H1 (cell line): ENCODE results near the gene PSMD3. TPM values are rescaled to one million over a fixed set of nuclear protein-coding genes. Genes with fewer than 3 reads are reported as not detected.

Experiments
- ATF3 ChIP-seq: IDR thresholded peaks from 2 replicates; pipeline ENCODE4 v1.6.1; 2011; ENCODE audit warnings: low read depth, mild to moderate bottlenecking, low read length; ENCODE audit not compliant: insufficient read depth
- BRCA1 ChIP-seq: IDR thresholded peaks from 2 replicates; pipeline ENCODE4 v1.6.1; 2012; ENCODE audit warnings: low read depth, low read length, improper control_type of control experiment
- CBX8 ChIP-seq: fragments of 300-800, 300-1000 bp; sonication (generic); IDR thresholded peaks from 2 replicates; pipeline ENCODE4 v1.7.1; 2016; ENCODE audit warnings: low read depth, low read length, borderline replicate concordance
- CREB1 ChIP-seq: IDR thresholded peaks from 2 replicates; pipeline ENCODE4 v1.6.1; 2012; ENCODE audit warnings: inconsistent platforms
- GABPA ChIP-seq: IDR thresholded peaks from 2 replicates; pipeline ENCODE4 v1.6.1; 2011; ENCODE audit warnings: mild to moderate bottlenecking, low read length, moderate library complexity, borderline replicate concordance; ENCODE audit not compliant: insufficient read depth
- TBP ChIP-seq: IDR thresholded peaks from 2 replicates; pipeline ENCODE4 v1.6.1; 2011; ENCODE audit warnings: low read depth, low read length, improper control_type of control experiment
- polyA plus RNA-seq, 7 experiments: library from polyadenylated mRNA; depleted of rRNA in 3 of 7; stranded (reverse) in 5 of 7; unstranded in 2 of 7; fragments of >200 nt in 5 of 7; fragments of 200-250 nt in 2 of 7; gene quantifications; 1 replicate in 5 of 7; 2 replicates in 1 of 7; 4 replicates in 1 of 7; pipeline versions ENCODE4 v1.2.1 to v1.2.3, GENCODE V29; 2011 to 2013; ENCODE audit warnings: missing spikeins in 2 of 7, mixed read lengths in 2 of 7
- total RNA-seq: library from RNA; stranded (reverse); fragmentation: NEBNext Ultra II Directional; extraction: Animal tissue kit (Norgen Biotek cat#: 25700); gene quantifications from 2 replicates; pipeline ENCODE4 v1.2.1, GENCODE V29; 2021
- TF ChIP-seq, protein P1 (sequence below): fragments of 300-600 bp; sonication (generic); IDR thresholded peaks from 2 replicates; pipeline ENCODE4 v1.7.1; 2012; ENCODE audit warnings: low read length, moderate library complexity, mild to moderate bottlenecking, inconsistent platforms; ENCODE audit not compliant: insufficient replicate concordance
- TF ChIP-seq, protein P2 (sequence below), 3 experiments: IDR thresholded peaks; 1 replicate in 2 of 3; 2 replicates in 1 of 3; pipeline versions ENCODE4 v1.5.1 to v1.6.1; 2011; ENCODE audit warnings: low read length in 3 of 3, mild to moderate bottlenecking in 3 of 3, inconsistent platforms in 2 of 3, low read depth in 1 of 3, moderate library complexity in 1 of 3; ENCODE audit not compliant: insufficient read depth in 1 of 3; ENCODE audit errors: control extremely low read depth in 1 of 3

PSMD3 gene
- total and polyA plus RNA-seq, 2 of the 8 experiments (the other 6 are each of a cell fraction or from before 2014, with no cell fraction given), result 151 to 198 TPM

DNA sequence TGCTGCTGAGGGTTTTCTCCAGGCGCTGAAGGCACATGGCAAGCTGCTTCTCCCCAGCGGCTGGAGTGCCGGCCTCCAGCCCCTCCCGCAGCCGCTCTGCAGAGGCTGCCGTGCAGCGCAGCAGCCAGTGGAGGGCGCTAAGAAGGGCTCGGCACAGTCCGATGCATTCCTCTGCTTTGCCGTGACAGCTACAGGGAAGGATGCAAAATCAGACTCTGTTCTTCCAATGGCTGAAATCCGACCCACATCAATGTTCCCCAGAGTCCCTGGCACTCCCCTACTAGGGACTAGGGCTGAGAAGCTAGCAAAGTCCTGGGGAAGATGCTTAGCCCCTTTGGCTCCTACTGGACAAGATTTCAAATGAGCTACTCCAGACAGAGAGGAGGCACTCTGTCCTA is 54.6 kb downstream of the PSMD3 start (continued):
- TF ChIP-seq ATF3 (no peak), GABPA (peak; percentile 67; the same call in 1 of the 2 replicates), CBX8 (no peak), CREB1 (peak; percentile 68), TBP (no peak; the same call in 1 of the 2 replicates), BRCA1 (no peak)
- TF ChIP-seq, protein P1, sequence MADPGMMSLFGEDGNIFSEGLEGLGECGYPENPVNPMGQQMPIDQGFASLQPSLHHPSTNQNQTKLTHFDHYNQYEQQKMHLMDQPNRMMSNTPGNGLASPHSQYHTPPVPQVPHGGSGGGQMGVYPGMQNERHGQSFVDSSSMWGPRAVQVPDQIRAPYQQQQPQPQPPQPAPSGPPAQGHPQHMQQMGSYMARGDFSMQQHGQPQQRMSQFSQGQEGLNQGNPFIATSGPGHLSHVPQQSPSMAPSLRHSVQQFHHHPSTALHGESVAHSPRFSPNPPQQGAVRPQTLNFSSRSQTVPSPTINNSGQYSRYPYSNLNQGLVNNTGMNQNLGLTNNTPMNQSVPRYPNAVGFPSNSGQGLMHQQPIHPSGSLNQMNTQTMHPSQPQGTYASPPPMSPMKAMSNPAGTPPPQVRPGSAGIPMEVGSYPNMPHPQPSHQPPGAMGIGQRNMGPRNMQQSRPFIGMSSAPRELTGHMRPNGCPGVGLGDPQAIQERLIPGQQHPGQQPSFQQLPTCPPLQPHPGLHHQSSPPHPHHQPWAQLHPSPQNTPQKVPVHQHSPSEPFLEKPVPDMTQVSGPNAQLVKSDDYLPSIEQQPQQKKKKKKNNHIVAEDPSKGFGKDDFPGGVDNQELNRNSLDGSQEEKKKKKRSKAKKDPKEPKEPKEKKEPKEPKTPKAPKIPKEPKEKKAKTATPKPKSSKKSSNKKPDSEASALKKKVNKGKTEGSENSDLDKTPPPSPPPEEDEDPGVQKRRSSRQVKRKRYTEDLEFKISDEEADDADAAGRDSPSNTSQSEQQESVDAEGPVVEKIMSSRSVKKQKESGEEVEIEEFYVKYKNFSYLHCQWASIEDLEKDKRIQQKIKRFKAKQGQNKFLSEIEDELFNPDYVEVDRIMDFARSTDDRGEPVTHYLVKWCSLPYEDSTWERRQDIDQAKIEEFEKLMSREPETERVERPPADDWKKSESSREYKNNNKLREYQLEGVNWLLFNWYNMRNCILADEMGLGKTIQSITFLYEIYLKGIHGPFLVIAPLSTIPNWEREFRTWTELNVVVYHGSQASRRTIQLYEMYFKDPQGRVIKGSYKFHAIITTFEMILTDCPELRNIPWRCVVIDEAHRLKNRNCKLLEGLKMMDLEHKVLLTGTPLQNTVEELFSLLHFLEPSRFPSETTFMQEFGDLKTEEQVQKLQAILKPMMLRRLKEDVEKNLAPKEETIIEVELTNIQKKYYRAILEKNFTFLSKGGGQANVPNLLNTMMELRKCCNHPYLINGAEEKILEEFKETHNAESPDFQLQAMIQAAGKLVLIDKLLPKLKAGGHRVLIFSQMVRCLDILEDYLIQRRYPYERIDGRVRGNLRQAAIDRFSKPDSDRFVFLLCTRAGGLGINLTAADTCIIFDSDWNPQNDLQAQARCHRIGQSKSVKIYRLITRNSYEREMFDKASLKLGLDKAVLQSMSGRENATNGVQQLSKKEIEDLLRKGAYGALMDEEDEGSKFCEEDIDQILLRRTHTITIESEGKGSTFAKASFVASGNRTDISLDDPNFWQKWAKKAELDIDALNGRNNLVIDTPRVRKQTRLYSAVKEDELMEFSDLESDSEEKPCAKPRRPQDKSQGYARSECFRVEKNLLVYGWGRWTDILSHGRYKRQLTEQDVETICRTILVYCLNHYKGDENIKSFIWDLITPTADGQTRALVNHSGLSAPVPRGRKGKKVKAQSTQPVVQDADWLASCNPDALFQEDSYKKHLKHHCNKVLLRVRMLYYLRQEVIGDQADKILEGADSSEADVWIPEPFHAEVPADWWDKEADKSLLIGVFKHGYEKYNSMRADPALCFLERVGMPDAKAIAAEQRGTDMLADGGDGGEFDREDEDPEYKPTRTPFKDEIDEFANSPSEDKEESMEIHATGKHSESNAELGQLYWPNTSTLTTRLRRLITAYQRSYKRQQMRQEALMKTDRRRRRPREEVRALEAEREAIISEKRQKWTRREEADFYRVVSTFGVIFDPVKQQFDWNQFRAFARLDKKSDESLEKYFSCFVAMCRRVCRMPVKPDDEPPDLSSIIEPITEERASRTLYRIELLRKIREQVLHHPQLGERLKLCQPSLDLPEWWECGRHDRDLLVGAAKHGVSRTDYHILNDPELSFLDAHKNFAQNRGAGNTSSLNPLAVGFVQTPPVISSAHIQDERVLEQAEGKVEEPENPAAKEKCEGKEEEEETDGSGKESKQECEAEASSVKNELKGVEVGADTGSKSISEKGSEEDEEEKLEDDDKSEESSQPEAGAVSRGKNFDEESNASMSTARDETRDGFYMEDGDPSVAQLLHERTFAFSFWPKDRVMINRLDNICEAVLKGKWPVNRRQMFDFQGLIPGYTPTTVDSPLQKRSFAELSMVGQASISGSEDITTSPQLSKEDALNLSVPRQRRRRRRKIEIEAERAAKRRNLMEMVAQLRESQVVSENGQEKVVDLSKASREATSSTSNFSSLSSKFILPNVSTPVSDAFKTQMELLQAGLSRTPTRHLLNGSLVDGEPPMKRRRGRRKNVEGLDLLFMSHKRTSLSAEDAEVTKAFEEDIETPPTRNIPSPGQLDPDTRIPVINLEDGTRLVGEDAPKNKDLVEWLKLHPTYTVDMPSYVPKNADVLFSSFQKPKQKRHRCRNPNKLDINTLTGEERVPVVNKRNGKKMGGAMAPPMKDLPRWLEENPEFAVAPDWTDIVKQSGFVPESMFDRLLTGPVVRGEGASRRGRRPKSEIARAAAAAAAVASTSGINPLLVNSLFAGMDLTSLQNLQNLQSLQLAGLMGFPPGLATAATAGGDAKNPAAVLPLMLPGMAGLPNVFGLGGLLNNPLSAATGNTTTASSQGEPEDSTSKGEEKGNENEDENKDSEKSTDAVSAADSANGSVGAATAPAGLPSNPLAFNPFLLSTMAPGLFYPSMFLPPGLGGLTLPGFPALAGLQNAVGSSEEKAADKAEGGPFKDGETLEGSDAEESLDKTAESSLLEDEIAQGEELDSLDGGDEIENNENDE, result no peak
- TF ChIP-seq, protein P2, sequence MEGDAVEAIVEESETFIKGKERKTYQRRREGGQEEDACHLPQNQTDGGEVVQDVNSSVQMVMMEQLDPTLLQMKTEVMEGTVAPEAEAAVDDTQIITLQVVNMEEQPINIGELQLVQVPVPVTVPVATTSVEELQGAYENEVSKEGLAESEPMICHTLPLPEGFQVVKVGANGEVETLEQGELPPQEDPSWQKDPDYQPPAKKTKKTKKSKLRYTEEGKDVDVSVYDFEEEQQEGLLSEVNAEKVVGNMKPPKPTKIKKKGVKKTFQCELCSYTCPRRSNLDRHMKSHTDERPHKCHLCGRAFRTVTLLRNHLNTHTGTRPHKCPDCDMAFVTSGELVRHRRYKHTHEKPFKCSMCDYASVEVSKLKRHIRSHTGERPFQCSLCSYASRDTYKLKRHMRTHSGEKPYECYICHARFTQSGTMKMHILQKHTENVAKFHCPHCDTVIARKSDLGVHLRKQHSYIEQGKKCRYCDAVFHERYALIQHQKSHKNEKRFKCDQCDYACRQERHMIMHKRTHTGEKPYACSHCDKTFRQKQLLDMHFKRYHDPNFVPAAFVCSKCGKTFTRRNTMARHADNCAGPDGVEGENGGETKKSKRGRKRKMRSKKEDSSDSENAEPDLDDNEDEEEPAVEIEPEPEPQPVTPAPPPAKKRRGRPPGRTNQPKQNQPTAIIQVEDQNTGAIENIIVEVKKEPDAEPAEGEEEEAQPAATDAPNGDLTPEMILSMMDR (IDR thresholded peaks at IDR 0.05; ENCODE audit: control extremely low read depth in 1 of 3, insufficient read depth in 1 of 3, low read depth in 1 of 3, low read length in 3 of 3), result peak; percentile 92 to 100 (median 99)
